GM18870 (cell line): ENCODE data around the gene EYS.
"Not testable (repeated sequence)": the region's sequence is repeated elsewhere in the genome, so short reads cannot be mapped to it uniquely, and the experiment has no call there.

Experiments used
- ATAC-seq: cut with Tn5 transposase; IDR thresholded peaks from one replicate; pipeline ENCODE4 v1.9.1; 2021; ENCODE audit warnings: moderate library complexity; ENCODE audit not compliant: unreplicated experiment

The EYS gene

GRCh38 chr6:65469650-65470049 is 237.4 kb downstream of the EYS start:
- no peak for ATAC-seq

GRCh38 chr6:65468307-65468706 is 238.7 kb downstream of the EYS start:
- ATAC-seq = no peak

GRCh38 chr6:65461121-65461520 is 245.9 kb downstream of the EYS start:
- ATAC-seq = no peak

DNA sequence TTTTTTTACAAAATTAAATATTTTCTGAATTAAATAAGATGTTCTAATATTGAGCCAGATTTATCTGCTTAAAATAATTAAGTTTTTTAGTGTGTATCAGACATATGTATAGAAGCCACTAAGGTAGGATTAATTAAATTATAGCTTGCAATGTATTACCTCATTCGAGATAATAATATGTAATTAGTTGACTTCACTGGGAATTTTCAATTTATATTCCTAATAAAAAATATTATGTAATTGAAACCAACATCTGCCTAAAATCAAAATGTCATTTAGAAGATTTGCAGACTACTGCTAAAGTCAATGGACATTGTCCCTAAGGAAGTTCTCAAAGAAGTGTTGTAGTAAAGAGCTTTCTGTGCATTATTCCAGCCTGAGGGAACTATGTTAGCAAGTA is 254.7 kb downstream of the EYS start:
- no peak for ATAC-seq

GRCh38 chr6:65450451-65450850 is 256.6 kb downstream of the EYS start:
- ATAC-seq = no peak

DNA sequence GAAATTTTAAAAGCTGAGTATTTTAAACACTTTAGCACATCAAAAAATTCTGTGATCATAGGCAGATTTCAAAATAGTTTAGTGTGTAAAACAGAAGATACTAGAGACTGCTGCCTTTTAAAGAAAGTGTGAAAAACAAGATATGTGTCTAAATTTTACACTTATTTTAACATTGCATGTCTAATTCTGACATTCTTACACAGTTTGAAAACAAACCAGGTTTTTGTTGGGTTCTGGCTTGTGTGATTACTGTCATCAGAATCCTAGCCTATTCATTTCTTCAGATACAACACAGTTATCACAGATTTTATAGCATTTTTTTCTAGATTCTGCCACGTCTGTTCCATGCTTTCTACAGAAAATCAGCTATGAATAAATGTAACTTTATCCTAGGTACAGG is 257.1 kb downstream of the EYS start:
- no peak for ATAC-seq

GRCh38 chr6:65448866-65449265 is 258.2 kb downstream of the EYS start:
- ATAC-seq = no peak

- ATAC-seq = no peak
Observed at GRCh38 chr6:65436281-65436680, 270.7 kb downstream of the EYS start.

DNA sequence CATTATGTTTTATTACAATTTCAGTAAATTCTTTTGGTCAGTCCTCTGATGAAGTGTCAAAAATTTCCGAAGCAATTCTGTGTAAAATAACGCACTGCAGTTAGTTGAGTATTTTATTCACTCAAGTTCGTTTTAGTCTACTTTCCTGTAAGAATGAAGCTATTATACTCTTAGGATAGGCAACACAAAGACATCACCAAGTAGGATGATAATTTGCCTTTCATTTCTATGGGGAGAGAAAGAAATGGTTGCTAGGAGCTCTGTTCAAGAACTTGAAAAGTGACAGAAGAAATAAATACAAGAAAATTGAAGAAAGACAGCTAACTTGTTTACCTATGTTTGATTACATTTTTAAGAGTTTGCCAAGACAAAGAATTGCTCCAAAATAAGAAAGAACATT is 290.4 kb downstream of the EYS start:
- no peak for ATAC-seq

GRCh38 chr6:65410309-65410708 is 296.7 kb downstream of the EYS start:
- no peak for ATAC-seq

- ATAC-seq = no peak
Observed at GRCh38 chr6:65402564-65402963, 304.5 kb downstream of the EYS start.

DNA sequence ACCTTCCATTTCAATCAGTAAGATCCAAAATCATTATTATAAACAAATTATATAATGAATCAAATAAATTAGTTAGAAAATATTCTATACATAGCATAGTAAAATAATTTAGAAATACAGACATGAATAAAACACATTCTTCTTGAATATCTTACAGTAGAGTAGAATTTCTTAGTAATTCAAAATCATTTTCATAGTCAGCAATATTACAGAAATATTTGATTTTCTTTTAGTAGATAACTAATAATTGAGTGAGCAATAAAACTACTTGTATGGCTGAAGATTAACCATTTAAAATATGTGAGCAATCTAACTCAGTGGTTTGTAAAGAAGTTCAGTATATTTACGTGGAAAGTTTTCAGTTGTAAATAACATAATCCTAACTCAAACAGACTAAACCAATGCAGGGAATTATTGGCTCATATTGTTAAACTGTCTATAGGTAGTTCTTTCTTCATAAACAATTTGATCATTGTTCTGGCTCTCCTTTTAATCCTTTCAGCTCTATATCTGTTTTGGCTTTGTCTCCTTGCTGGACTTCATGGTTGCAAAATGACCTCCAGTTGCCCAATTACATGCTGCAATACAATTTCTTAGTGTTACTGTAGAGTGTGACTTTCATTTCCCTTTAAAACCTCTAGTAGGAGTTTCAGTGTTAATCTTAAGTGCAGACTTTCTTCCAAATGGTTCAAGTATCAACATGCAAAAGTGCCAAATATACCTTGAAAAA is 307.5 kb downstream of the EYS start:
- no peak for ATAC-seq

DNA sequence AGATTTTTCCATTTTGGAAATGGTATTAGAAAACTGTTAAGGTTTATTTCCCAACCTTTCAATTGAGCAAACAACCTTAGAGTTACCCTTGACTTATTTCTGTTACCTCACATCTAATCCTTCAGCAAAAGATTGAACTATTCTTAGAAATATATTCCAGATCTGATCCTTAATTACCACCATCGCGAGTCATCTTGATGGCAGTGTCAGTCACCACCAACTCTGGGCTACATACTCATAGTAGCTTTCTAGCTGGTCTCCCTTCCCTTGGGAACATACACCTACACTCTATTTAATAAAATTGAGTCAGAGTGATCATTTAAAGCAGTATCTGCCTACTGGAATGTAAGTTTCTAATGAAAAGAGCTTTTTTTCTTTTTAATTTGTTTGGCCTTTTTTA is 308.2 kb downstream of the EYS start:
- no peak for ATAC-seq

DNA sequence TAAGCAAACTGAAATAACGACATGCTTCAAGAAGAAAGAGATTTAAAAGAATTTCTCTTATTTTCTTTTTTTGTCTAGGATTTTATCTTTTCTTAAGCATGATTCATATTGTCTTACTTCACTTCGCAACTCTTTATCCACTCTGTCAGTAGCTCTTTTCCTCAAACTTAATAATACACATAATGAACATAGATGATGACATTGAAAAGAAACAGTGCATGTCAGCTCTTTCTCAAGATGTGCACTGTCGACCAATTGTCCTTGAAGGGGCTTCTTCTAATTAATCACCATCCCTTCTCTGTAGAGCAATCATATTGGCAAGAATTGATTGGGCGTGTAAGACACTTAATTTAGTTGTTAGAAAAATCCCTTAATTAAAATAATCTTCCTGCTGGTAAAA is 356.5 kb downstream of the EYS start:
- ATAC-seq = no peak

DNA sequence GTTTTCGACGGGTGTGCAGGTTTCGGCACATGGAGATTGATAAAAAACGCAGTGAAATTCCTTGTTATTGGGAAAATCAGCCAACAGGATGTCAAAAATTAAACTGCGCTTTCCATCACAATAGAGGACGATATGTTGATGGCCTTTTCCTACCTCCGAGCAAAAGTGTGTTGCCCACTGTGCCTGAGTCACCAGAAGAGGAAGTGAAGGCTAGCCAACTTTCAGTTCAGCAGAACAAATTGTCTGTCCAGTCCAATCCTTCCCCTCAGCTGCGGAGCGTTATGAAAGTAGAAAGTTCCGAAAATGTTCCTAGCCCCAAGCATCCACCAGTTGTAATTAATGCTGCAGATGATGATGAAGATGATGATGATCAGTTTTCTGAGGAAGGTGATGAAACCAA is 404.4 kb downstream of the EYS start:
- not testable (repeated sequence) for ATAC-seq

DNA sequence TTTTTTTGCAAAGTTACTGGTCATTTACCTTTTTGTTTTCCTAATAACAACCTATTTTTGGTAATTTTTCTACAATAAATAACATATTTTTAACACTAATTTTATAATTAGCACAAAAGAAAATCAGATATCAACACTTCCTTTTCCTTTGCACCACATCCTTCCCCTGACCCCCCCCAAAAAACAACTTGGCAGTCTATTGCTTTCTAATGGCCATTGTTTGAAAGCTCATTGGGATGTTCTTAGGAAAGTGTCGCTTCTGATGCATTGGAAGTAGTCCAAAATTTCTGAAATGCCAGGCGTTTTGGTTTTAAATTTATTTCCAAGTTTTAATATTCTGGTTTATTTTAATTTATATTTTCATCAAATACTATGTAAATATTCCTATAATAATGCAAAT is 407.8 kb downstream of the EYS start:
- ATAC-seq = no peak

DNA sequence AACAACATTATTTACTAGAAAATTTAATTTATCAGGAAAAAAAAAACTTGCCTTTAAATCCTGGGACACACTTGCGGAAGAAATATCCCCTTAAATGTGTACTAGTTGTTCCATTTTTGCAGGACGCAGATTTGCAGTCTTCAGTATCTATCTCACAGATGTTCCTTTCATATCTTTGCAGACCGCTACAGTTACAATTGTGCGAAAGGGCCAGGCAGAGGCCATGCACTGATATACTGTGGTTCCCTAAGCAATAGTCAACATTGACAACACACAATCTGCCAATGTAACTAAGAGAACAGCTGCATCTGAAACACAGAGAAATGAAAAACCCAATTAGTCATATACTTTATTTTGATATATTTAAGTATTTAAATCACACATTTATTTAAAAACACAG is 411.2 kb downstream of the EYS start:
- ATAC-seq = no peak

GRCh38 chr6:65289491-65289890 is 417.5 kb downstream of the EYS start:
- no peak for ATAC-seq

DNA sequence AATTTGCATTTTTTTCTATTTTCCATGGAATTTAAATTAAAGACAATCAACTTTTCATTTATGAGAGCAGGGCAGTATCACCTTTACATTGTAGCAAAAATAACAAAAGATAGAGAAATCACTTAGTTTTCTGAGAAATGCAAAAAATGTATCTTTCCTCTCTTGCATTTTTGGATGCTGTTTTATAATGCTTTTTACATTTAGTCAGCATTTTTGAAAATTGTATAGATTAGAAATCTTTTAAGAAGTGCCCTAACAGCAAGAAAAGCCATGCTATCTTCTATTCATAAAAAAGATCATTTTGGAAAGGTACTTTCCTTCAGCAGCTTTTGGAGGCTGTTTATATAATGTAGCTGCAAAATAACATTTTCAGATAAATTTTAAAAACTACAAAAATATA is 421.8 kb downstream of the EYS start:
- ATAC-seq = no peak

DNA sequence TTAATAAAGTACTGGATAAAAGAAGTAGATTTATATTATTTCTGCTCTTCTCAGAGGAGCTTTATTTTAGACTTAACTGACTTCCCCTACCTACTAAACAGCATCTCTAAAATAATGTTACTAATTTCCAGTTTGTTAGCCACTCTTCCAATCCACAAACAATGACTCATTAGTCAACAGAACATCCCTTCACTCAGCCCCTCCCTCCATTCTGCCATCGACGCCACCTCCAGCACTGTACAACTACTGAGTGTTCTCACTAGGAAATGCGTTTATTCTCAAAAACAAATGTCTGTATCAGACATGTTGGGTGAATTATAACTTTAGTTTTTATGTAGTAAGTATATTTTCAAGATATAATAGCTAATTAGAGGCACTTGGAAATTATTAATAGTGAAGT is 427.0 kb downstream of the EYS start:
- no peak for ATAC-seq

- no peak for ATAC-seq
Observed at GRCh38 chr6:65262241-65262640, 444.8 kb downstream of the EYS start.

DNA sequence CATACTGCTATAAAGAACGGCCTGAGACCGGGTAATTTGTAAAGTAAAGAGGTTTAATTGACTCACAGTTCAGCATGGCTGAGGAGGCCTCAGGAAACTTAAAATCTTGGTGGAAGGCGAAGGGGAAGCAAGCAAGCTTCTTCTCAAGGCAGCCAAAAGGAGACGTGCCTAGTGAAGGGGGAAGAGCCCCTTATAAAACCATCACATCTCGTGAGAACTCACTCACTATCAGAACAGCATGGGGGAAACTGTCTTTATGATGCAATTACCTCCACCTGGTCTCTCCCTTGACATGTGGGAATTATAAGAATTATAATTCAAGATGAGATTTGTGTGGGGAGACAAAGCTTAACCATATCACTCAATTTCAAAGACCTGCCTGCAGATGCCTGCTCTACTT is 447.0 kb downstream of the EYS start:
- ATAC-seq = no peak

GRCh38 chr6:65259059-65259458 is 448.0 kb downstream of the EYS start:
- ATAC-seq = no peak
